ENCODE results near the gene SLC48A1.

SLC48A1 gene

GRCh38 chr12:47750229-47750798 is 22.7 kb upstream of the SLC48A1 start:
- TF ChIP-seq PPARA (CRISPR knock-in tag; IDR thresholded peaks at IDR 0.05; ENCODE audit: borderline replicate concordance) (no peak), ZNF8 (CRISPR knock-in tag; IDR thresholded peaks at IDR 0.05) (no peak), BACH2 (CRISPR knock-in tag; IDR thresholded peaks at IDR 0.05; ENCODE audit: borderline replicate concordance) (no peak), TCF4 (CRISPR knock-in tag; IDR thresholded peaks at IDR 0.05; ENCODE audit: borderline replicate concordance) (no peak), ISL1 (CRISPR knock-in tag; IDR thresholded peaks at IDR 0.05) (no peak), CSRNP3 (CRISPR knock-in tag; IDR thresholded peaks at IDR 0.05) (no peak), CSDC2 (CRISPR knock-in tag; IDR thresholded peaks at IDR 0.05) (no peak), OSR1 (CRISPR knock-in tag; IDR thresholded peaks at IDR 0.05) (no peak), TOX (CRISPR knock-in tag; IDR thresholded peaks at IDR 0.05; ENCODE audit: borderline replicate concordance) (no peak), ZFP3 (CRISPR knock-in tag; IDR thresholded peaks at IDR 0.05) (no peak), ESRRG (CRISPR knock-in tag; IDR thresholded peaks at IDR 0.05) (no peak), SNAI2 (CRISPR knock-in tag; IDR thresholded peaks at IDR 0.05) (no peak), TSHZ2 (CRISPR knock-in tag; IDR thresholded peaks at IDR 0.05) (no peak), ZFP30 (CRISPR knock-in tag; IDR thresholded peaks at IDR 0.05) (no peak), ZC3H10 (CRISPR knock-in tag; IDR thresholded peaks at IDR 0.05) (no peak)
- TF ChIP-seq, protein P1, sequence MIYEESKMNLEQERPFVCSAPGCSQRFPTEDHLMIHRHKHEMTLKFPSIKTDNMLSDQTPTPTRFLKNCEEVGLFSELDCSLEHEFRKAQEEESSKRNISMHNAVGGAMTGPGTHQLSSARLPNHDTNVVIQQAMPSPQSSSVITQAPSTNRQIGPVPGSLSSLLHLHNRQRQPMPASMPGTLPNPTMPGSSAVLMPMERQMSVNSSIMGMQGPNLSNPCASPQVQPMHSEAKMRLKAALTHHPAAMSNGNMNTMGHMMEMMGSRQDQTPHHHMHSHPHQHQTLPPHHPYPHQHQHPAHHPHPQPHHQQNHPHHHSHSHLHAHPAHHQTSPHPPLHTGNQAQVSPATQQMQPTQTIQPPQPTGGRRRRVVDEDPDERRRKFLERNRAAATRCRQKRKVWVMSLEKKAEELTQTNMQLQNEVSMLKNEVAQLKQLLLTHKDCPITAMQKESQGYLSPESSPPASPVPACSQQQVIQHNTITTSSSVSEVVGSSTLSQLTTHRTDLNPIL (CRISPR knock-in tag; IDR thresholded peaks at IDR 0.05; ENCODE audit: low read depth) = no peak
- TF ChIP-seq, protein P2, sequence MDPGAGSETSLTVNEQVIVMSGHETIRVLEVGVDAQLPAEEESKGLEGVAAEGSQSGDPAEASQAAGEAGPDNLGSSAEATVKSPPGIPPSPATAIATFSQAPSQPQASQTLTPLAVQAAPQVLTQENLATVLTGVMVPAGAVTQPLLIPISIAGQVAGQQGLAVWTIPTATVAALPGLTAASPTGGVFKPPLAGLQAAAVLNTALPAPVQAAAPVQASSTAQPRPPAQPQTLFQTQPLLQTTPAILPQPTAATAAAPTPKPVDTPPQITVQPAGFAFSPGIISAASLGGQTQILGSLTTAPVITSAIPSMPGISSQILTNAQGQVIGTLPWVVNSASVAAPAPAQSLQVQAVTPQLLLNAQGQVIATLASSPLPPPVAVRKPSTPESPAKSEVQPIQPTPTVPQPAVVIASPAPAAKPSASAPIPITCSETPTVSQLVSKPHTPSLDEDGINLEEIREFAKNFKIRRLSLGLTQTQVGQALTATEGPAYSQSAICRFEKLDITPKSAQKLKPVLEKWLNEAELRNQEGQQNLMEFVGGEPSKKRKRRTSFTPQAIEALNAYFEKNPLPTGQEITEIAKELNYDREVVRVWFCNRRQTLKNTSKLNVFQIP (CRISPR knock-in tag; IDR thresholded peaks at IDR 0.05; ENCODE audit: borderline replicate concordance, low read depth) = no peak
- TF ChIP-seq, protein P3, sequence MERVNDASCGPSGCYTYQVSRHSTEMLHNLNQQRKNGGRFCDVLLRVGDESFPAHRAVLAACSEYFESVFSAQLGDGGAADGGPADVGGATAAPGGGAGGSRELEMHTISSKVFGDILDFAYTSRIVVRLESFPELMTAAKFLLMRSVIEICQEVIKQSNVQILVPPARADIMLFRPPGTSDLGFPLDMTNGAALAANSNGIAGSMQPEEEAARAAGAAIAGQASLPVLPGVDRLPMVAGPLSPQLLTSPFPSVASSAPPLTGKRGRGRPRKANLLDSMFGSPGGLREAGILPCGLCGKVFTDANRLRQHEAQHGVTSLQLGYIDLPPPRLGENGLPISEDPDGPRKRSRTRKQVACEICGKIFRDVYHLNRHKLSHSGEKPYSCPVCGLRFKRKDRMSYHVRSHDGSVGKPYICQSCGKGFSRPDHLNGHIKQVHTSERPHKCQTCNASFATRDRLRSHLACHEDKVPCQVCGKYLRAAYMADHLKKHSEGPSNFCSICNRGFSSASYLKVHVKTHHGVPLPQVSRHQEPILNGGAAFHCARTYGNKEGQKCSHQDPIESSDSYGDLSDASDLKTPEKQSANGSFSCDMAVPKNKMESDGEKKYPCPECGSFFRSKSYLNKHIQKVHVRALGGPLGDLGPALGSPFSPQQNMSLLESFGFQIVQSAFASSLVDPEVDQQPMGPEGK (CRISPR knock-in tag; IDR thresholded peaks at IDR 0.05; ENCODE audit: borderline replicate concordance) = no peak
- no peak for ATAC-seq

DNA sequence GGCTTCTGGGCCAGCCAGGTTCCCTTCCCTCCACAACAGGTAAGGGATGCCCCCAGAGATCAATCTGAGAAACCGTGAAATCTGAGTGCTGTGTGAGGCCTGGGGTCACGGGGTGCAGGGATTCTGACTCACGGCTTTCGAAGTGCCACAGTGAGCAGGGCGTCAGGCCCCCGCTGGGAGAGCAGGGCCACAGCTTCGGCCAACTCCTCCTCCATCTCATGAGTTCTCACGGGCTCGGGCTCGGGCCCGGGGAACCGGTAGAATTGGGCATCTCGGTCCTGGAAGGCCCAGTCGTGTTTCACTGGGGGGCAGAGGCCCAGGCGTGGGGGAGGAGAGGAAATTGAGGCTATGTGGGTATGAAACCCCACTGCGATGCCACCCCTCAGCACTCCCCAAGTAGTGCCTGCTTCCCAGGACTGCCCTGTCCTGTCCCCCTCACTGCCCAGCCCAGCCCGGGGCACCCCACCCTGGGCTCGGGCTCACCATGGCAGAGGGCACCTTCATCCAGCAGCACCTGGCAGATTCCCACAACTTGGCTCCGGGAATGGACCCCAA is 22.0 kb upstream of the SLC48A1 start:
- no peak for ATAC-seq
- TF ChIP-seq ESRRG (CRISPR knock-in tag; IDR thresholded peaks at IDR 0.05) (no peak), SNAI2 (CRISPR knock-in tag; IDR thresholded peaks at IDR 0.05) (no peak), TOX (CRISPR knock-in tag; IDR thresholded peaks at IDR 0.05; ENCODE audit: borderline replicate concordance) (no peak), CSDC2 (CRISPR knock-in tag; IDR thresholded peaks at IDR 0.05) (no peak), PPARA (CRISPR knock-in tag; IDR thresholded peaks at IDR 0.05; ENCODE audit: borderline replicate concordance) (no peak), TSHZ2 (CRISPR knock-in tag; IDR thresholded peaks at IDR 0.05) (no peak), ZNF70 (CRISPR knock-in tag; IDR thresholded peaks at IDR 0.05) (no peak), ISL1 (CRISPR knock-in tag; IDR thresholded peaks at IDR 0.05) (no peak), ZNF8 (CRISPR knock-in tag; IDR thresholded peaks at IDR 0.05) (no peak), ARNTL (CRISPR knock-in tag; IDR thresholded peaks at IDR 0.05; ENCODE audit: borderline replicate concordance, low read depth) (no peak), ZC3H10 (CRISPR knock-in tag; IDR thresholded peaks at IDR 0.05) (no peak), GLIS3 (CRISPR knock-in tag; IDR thresholded peaks at IDR 0.05) (no peak), ZNF565 (CRISPR knock-in tag; conservative IDR thresholded peaks at IDR 0.05; ENCODE audit: low read depth) (no peak), RARB (CRISPR knock-in tag; IDR thresholded peaks at IDR 0.05) (no peak)
- TF ChIP-seq, protein P2 (CRISPR knock-in tag; IDR thresholded peaks at IDR 0.05; ENCODE audit: borderline replicate concordance, low read depth) = no peak
- TF ChIP-seq, protein P1 (CRISPR knock-in tag; IDR thresholded peaks at IDR 0.05; ENCODE audit: low read depth) = no peak

Data from SK-N-SH treated with all-trans-retinoic acid at 6 μM for 48 hours (cell line).